ENCODE measurements around the gene ATP5MK. TPM values are rescaled to one million over a fixed set of nuclear protein-coding genes. Genes with fewer than 3 reads are reported as not detected.

Gene ATP5MK
- total and polyA plus RNA-seq, 4 donors, result 186 to 1,555 (median 449) TPM

- H3K9me3 ChIP-seq (ENCODE audit: control insufficient read depth, low read length), result no peaks in the 10 kb centered on the region
- intact Hi-C loops (cut with DNase I), result no loop called here
- no peaks in the 10 kb centered on the region for H3K4me1 ChIP-seq (ENCODE audit: control insufficient read depth in 1 of 2, insufficient read depth in 2 of 2, low read length in 2 of 2)
- WGBS, 2 donors, result 0% methylated on average over 71 to 82 of the region's 82 CpGs
- peak within 1 kb of the TSS; percentile 49 to 61 for H3K4me3 ChIP-seq (ENCODE audit: low read length in 2 of 2)
- no peaks in the 10 kb centered on the region for H3K27me3 ChIP-seq (ENCODE audit: control insufficient read depth in 1 of 2, insufficient read depth in 2 of 2, low read length in 1 of 2)
- ATAC-seq (ENCODE audit: low FRiP score), result peak; percentile 94
- H3K36me3 ChIP-seq (ENCODE audit: control insufficient read depth in 1 of 2, insufficient read depth in 2 of 2, low read length in 1 of 2), result peaks cover 0 to 2% of the 10 kb centered on the region in 2 donors
- peak; percentile 86 to 95 for DNase-seq
- H3K27ac ChIP-seq (ENCODE audit: low read depth in 1 of 2, low read length in 2 of 2), result peak within 1 kb of the TSS in 1 of 2 donors; percentile 38
Observed at GRCh38 chr10:103350517-103351260, 45.6 kb downstream of the ATP5MK start, which contains the start of gene PCGF6. Gene PCGF6, minus strand, starts transcription at chr10:103351140. Its CDS starts 74 bp downstream, at chr10:103351066.

GRCh38 chr10:103350175-103350516, 46.1 kb downstream of the ATP5MK start:
- DNase-seq (no peak), ATAC-seq (ENCODE audit: low FRiP score) (no peak)
- Histone ChIP-seq H3K36me3 (ENCODE audit: control insufficient read depth in 1 of 2, insufficient read depth in 2 of 2, low read length in 1 of 2) (peaks cover 0 to 3% of the 10 kb centered on the region in 2 donors), H3K9me3 (ENCODE audit: control insufficient read depth, low read length) (no peaks in the 10 kb centered on the region), H3K4me3 (ENCODE audit: low read length in 2 of 2) (peak overlapping the region; percentile 14 to 61), H3K27ac (ENCODE audit: low read depth in 1 of 2, low read length in 2 of 2) (no peak overlapping the region), H3K27me3 (ENCODE audit: control insufficient read depth in 1 of 2, insufficient read depth in 2 of 2, low read length in 1 of 2) (no peaks in the 10 kb centered on the region), H3K4me1 (ENCODE audit: control insufficient read depth in 1 of 2, insufficient read depth in 2 of 2, low read length in 2 of 2) (no peaks in the 10 kb centered on the region)
- WGBS, 2 donors, result 49 to 55% methylated on average over 16 of the region's 16 CpGs
- intact Hi-C loops (cut with DNase I), result no loop called here

Small RNA genes within 50 kb of the gene (microRNA-seq; reads per million reads assigned to microRNA genes)
- gene MIR1307, result 481 to 641 reads per million in 2 donors

Other genes with a start within 250 kb of the ATP5MK start
- 100 to 1,000 TPM in 1 of 2 donors, 10 to 100 TPM in 1; 85.9 to 102 TPM for gene NT5C2, start 203.2 kb downstream of the ATP5MK start, total RNA-seq
- 10 to 100 TPM; 34.7 to 61.8 TPM for gene NT5C2, start 203.2 kb downstream of the ATP5MK start, polyA plus RNA-seq
- gene RPEL1, start 150.6 kb downstream of the ATP5MK start, total RNA-seq, result not detected
- not detected for gene RPEL1, start 150.6 kb downstream of the ATP5MK start, polyA plus RNA-seq
- gene INA, start 119.3 kb downstream of the ATP5MK start, total RNA-seq, result not detected
- gene INA, start 119.3 kb downstream of the ATP5MK start, polyA plus RNA-seq, result under 1 TPM in 1 of 2 donors, not detected in 1; 0.08 TPM
- 1 to 10 TPM; 8.1 to 9.7 TPM for gene PCGF6, start 45.3 kb downstream of the ATP5MK start, total RNA-seq
- 1 to 10 TPM; 6.4 to 9.8 TPM for gene PCGF6, start 45.3 kb downstream of the ATP5MK start, polyA plus RNA-seq
- 1 to 10 TPM; 2.2 to 3.0 TPM for gene TAF5, start 28.5 kb downstream of the ATP5MK start, total RNA-seq
- 1 to 10 TPM in 1 of 2 donors, under 1 TPM in 1; 0.63 to 3.1 TPM for gene TAF5, start 28.5 kb downstream of the ATP5MK start, polyA plus RNA-seq
- 10 to 100 TPM; 22.7 to 24.2 TPM for gene PDCD11, start 151 bp upstream of the ATP5MK start, total RNA-seq
- gene PDCD11, start 151 bp upstream of the ATP5MK start, polyA plus RNA-seq, result 10 to 100 TPM in 1 of 2 donors, 1 to 10 TPM in 1; 6.0 to 11.1 TPM
- 10 to 100 TPM; 52.8 to 81.9 TPM for gene CALHM2, start 55.9 kb upstream of the ATP5MK start, total RNA-seq
- 10 to 100 TPM; 31.7 to 90.4 TPM for gene CALHM2, start 55.9 kb upstream of the ATP5MK start, polyA plus RNA-seq
- gene CALHM1, start 62.4 kb upstream of the ATP5MK start, total RNA-seq, result not detected
- gene CALHM1, start 62.4 kb upstream of the ATP5MK start, polyA plus RNA-seq, result not detected
- gene CALHM3, start 82.8 kb upstream of the ATP5MK start, total RNA-seq, result not detected
- not detected for gene CALHM3, start 82.8 kb upstream of the ATP5MK start, polyA plus RNA-seq
- gene NEURL1, start 97.2 kb upstream of the ATP5MK start, total RNA-seq, result under 1 TPM; 0.16 to 0.18 TPM
- 1 to 10 TPM in 1 of 2 donors, under 1 TPM in 1; 0.51 to 2.8 TPM for gene NEURL1, start 97.2 kb upstream of the ATP5MK start, polyA plus RNA-seq